Cerebellar nuclear complex (tissue), 1 donor: ENCODE results near the gene GSG1L2.
"Not testable (repeated sequence)": the region's sequence is repeated elsewhere in the genome, so short reads cannot be mapped to it uniquely, and the experiment has no call there.

Source experiments
- DNase-seq, 2 experiments: peaks; one replicate each; lab custom pipeline; 2025; lab: John Stamatoyannopoulos, UW

The GSG1L2 gene

GRCh38 chr17:9788601-9789000 lies 33.3 kb downstream of the GSG1L2 start:
- no peak for DNase-seq

DNA sequence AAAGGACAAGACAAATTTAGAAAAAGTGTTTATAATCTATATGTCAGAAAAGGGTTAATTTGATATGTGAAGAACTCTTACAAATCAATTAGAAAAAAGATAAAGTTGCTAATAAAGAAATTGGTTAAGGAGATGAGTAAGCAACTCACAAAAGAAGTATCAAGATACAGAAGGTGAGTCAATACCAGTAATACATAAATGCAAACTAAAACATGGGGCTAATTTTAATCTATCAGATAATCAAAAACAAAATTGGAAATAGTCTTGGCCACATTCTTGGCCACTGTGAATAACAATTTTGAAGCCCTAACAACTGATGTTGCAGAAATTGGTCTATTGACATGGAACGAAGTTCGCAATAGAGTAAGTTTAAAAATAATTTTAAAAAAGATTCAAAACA lies 37.3 kb downstream of the GSG1L2 start:
- DNase-seq, result no peak

DNA sequence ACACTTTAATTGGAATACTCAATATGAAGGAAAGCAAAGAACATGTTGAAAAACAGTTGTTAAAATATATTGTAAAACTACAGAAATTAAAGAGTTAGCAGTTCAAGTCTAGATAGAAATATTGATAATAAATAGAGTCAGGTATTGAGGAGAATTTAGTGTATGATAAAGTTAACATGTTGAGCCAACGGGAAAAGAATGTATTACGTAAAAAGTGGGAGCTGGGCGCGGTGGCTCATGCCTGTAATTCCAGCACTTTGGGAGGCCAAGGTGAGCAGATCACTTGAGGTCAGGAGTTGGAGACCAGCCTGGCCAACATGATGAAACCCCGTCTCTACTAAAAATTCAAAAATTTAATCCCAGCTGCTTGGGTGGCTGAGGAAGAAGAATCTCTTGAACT lies 38.4 kb downstream of the GSG1L2 start:
- DNase-seq, result not testable (repeated sequence)

DNA sequence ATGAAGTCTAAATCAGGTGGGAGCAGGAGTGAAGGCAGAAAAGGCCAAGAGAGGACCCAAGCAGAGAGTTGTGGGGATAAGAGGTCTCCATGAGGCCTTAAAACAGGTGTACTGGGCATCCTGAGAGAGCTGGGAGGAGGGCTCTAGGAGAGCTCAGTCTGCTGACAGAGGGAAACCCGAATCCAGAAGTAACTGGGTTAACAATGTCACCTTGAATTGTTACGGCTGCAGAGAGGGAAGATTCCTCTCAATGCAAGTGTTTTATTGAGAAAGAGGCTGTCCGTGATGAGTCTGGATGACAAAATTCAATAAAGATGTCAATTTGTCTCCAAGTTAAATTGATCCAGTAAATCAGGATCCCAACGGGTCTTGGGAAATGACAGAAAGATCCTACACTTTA lies 38.8 kb downstream of the GSG1L2 start:
- no peak for DNase-seq

- DNase-seq, result no peak
Observed at GRCh38 chr17:9780552-9780951, 41.3 kb downstream of the GSG1L2 start.

DNA sequence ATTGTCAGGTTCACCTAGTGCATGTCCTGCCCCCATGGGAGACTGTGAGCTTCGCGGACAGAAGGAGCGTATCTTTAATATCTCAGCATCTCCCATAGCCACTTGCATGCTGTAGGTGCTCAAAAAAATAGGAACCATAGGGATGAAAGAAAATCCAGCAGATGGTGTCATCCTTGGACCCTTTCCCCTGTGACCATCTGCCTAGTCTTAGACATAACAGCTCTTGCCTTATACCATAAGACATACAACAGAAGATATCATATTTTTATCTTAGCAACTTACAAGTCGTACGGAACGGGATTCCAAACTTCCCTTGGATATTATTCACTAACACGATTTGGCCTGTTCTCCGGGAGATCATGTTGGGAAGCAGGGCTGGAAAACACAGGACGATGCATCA lies 45.0 kb downstream of the GSG1L2 start:
- DNase-seq, result no peak

- no peak for DNase-seq
Observed at GRCh38 chr17:9772658-9773057, 49.2 kb downstream of the GSG1L2 start.

GRCh38 chr17:9771465-9771864 lies 50.4 kb downstream of the GSG1L2 start:
- DNase-seq, result no peak

DNA sequence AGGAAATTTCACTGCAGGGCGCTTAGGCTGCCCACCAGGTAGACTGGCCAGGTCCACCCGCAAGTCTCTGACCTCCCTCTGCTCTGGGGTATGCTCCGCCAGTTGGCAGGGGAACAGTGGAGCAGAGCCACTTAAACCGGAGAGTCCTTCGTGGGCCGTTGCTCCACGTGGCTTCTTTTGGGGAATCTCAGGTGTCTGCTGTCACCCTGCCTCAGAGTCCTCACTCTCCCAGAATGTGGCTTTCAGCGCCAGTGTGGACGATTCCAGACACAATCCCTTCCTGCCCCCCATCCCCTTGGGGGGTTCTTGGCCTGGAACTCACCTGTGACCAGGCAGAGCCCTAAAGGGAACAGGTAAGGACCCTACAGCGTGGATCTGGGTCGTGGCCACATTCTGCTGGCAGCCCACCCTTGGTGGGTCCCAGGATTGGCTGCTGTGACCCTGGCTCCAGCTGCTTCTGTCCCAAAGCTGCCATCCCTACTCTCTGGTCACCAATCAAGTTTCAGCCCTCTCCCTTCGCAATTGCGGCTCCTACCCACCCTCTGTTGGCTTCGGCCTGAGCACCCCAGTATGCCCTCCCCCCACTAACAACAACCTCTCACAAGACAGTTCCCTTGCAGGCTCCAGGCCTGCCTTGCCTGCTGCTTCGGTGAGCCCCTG lies 52.7 kb downstream of the GSG1L2 start:
- DNase-seq, result no peak

DNA sequence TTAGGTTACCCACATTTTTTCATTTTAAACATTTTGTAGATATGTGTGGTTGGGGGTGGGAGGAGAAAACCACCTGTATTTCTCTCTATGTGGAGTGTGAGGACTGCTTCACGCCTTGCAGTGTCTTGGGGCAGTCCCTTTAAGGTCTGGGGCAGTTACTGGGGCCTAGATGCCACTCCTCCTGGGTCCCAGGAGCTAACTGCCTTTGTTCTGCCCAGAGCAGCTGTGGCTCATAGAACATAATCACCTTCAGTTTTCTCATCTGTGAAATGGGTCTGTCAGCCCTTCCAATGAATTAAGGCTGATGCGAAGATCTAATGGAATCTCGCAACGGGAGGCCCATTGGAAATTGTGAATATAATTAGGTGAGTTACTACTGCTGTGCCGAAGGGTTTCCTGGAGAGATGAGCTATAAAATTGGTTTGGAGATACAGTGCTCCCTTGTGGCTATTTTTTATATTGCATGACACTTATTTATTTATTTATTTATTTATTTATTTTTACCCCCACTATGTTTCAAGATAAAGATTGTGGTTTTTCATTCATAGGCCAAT lies 53.4 kb downstream of the GSG1L2 start:
- DNase-seq, result no peak

GRCh38 chr17:9767432-9767991 lies 54.4 kb downstream of the GSG1L2 start:
- DNase-seq, result no peak

GRCh38 chr17:9766970-9767369 lies 54.9 kb downstream of the GSG1L2 start:
- no peak for DNase-seq

GRCh38 chr17:9765322-9765721 lies 56.6 kb downstream of the GSG1L2 start:
- no peak for DNase-seq

DNA sequence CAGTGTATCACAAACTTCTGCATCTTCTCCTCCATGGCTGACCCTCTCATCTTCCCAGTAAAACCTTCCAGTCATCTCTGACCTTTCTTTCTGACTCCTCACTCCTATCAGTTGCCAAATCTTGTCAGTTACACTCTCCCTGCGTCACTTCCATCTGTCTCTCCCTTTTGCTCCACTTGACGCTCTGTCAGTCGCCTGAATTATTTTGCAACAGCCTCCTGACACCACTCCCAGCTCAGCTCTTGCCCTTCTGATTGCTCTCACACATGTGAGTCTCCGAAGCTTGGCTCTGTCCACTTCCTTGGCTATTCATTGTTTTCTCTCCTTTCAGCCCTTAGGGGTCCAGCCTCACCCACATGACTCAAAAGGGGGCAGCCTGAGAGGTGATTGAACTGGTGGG lies 58.2 kb downstream of the GSG1L2 start:
- DNase-seq, result no peak

- DNase-seq, result no peak
Observed at GRCh38 chr17:9760266-9760665, 61.6 kb downstream of the GSG1L2 start.

- DNase-seq, result no peak
Observed at GRCh38 chr17:9755083-9755482, 66.8 kb downstream of the GSG1L2 start.
